Activated CD4-positive, alpha-beta T cell treated with anti-CD3 and anti-CD28 coated beads, Interleukin-10, Interleukin-2, amounts not matched to agents 100 ng/mL and 50 ng/mL, durations not matched to agents 16 hours and 8 hours (primary cell): ENCODE measurements around the gene ETS1.
A peak's percentile ranks its signal among the peaks of the same experiment; 100 is the strongest.

Experiments
- DNase-seq: peaks from one replicate; pipeline ENCODE4 v3.0.0-alpha.2; 2020

Gene ETS1

GRCh38 chr11:128421577-128422330 lies 165.6 kb downstream of the ETS1 start:
- no peak for DNase-seq

GRCh38 chr11:128420951-128421350 lies 166.4 kb downstream of the ETS1 start:
- DNase-seq: no peak

GRCh38 chr11:128420265-128420664 lies 167.1 kb downstream of the ETS1 start:
- no peak for DNase-seq

GRCh38 chr11:128419012-128419767 lies 168.2 kb downstream of the ETS1 start:
- DNase-seq: no peak

GRCh38 chr11:128417607-128418324 lies 169.6 kb downstream of the ETS1 start:
- DNase-seq: no peak

- DNase-seq: no peak
Measured at GRCh38 chr11:128416976-128417375, 170.4 kb downstream of the ETS1 start.

- no peak for DNase-seq
Measured at GRCh38 chr11:128415539-128415938, 171.8 kb downstream of the ETS1 start.

- DNase-seq: peak; percentile 50
Measured at GRCh38 chr11:128412847-128413791, 174.2 kb downstream of the ETS1 start.

- no peak for DNase-seq
Measured at GRCh38 chr11:128411812-128412211, 175.5 kb downstream of the ETS1 start.

GRCh38 chr11:128411150-128411549 lies 176.2 kb downstream of the ETS1 start:
- no peak for DNase-seq

- DNase-seq: no peak
Measured at GRCh38 chr11:128409476-128409875, 177.9 kb downstream of the ETS1 start.
